ENCODE results near the gene LTBP1.

LTBP1 gene

GRCh38 chr2:33001823-33002222, 55.1 kb downstream of the LTBP1 start:
- H2AFZ ChIP-seq (ENCODE audit: low read depth, low read length) = no peak overlapping the region
- H3K18ac ChIP-seq (ENCODE audit: low read depth in 1 of 2, low read length in 2 of 2) = no peak overlapping the region
- H3K14ac ChIP-seq (ENCODE audit: low read length in 2 of 2) = no peak overlapping the region
- no peaks in the 10 kb centered on the region for H3K9me3 ChIP-seq (ENCODE audit: control insufficient read depth, low read length)
- H3K9ac ChIP-seq (ENCODE audit: low read length) = no peak overlapping the region
- no peak overlapping the region for H3K23ac ChIP-seq (ENCODE audit: low read length in 2 of 2)
- H2BK5ac ChIP-seq (ENCODE audit: low read depth, low read length, poor library complexity, severe bottlenecking) = no peak overlapping the region
- no peak overlapping the region for H2BK120ac ChIP-seq (ENCODE audit: low read depth, low read length)
- no peak overlapping the region for H2BK15ac ChIP-seq (ENCODE audit: low read depth, poor library complexity, severe bottlenecking)
- peaks cover 2% of the 10 kb centered on the region for H3K79me1 ChIP-seq (replicated peaks; ENCODE audit: low read length, poor library complexity, severe bottlenecking)
- H3K27me3 ChIP-seq (ENCODE audit: control insufficient read depth in 1 of 2, insufficient read depth in 1 of 2, low read length in 2 of 2) = peaks cover 0 to 3% of the 10 kb centered on the region in 2 experiments
- peaks cover 2% of the 10 kb centered on the region for H3K4me1 ChIP-seq (ENCODE audit: control insufficient read depth, insufficient read depth, low read depth, low read length)
- H2AK5ac ChIP-seq (ENCODE audit: low read length, severe bottlenecking) = no peak overlapping the region
- no peak overlapping the region for H3K4me2 ChIP-seq (ENCODE audit: low read length, poor library complexity, severe bottlenecking)
- WGBS = 100% methylated on average over 1 of the region's 1 CpG
- no peak overlapping the region for H4K8ac ChIP-seq (ENCODE audit: low read length)
- H2BK12ac ChIP-seq (ENCODE audit: low read length in 2 of 2) = no peak overlapping the region
- H4K91ac ChIP-seq (ENCODE audit: low read length) = no peak overlapping the region
- no peak overlapping the region for H3K27ac ChIP-seq (ENCODE audit: low read length, poor library complexity, severe bottlenecking)
- DNase-seq = no peak
- no peak overlapping the region for H3K4ac ChIP-seq (ENCODE audit: low read depth in 1 of 2, low read length in 2 of 2)
- H3K4me3 ChIP-seq (ENCODE audit: insufficient read depth in 1 of 2, low read depth in 1 of 2, low read length in 2 of 2) = no peak overlapping the region
- no peaks in the 10 kb centered on the region for H3K36me3 ChIP-seq (ENCODE audit: control insufficient read depth in 1 of 2, insufficient read depth in 2 of 2, low read depth in 1 of 2, low read length in 2 of 2)

GRCh38 chr2:33002863-33003262, 56.1 kb downstream of the LTBP1 start:
- Histone ChIP-seq H3K23ac (ENCODE audit: low read length in 2 of 2) (no peak overlapping the region), H2BK15ac (ENCODE audit: low read depth, poor library complexity, severe bottlenecking) (no peak overlapping the region), H3K14ac (ENCODE audit: low read length in 2 of 2) (no peak overlapping the region), H2AFZ (ENCODE audit: low read depth, low read length) (no peak overlapping the region), H3K18ac (ENCODE audit: low read depth in 1 of 2, low read length in 2 of 2) (no peak overlapping the region), H3K79me1 (replicated peaks; ENCODE audit: low read length, poor library complexity, severe bottlenecking) (peaks cover 2% of the 10 kb centered on the region), H3K9ac (ENCODE audit: low read length) (no peak overlapping the region), H3K27ac (ENCODE audit: low read length, poor library complexity, severe bottlenecking) (no peak overlapping the region), H3K27me3 (ENCODE audit: control insufficient read depth in 1 of 2, insufficient read depth in 1 of 2, low read length in 2 of 2) (peaks cover 0 to 3% of the 10 kb centered on the region in 2 experiments), H3K4ac (ENCODE audit: low read depth in 1 of 2, low read length in 2 of 2) (no peak overlapping the region), H4K91ac (ENCODE audit: low read length) (no peak overlapping the region), H2BK5ac (ENCODE audit: low read depth, low read length, poor library complexity, severe bottlenecking) (no peak overlapping the region), H2BK120ac (ENCODE audit: low read depth, low read length) (no peak overlapping the region), H4K8ac (ENCODE audit: low read length) (no peak overlapping the region), H2BK12ac (ENCODE audit: low read length in 2 of 2) (no peak overlapping the region), H3K4me1 (ENCODE audit: control insufficient read depth, insufficient read depth, low read depth, low read length) (peaks cover 2% of the 10 kb centered on the region), H3K36me3 (ENCODE audit: control insufficient read depth in 1 of 2, insufficient read depth in 2 of 2, low read depth in 1 of 2, low read length in 2 of 2) (no peaks in the 10 kb centered on the region), H3K9me3 (ENCODE audit: control insufficient read depth, low read length) (no peaks in the 10 kb centered on the region), H3K4me2 (ENCODE audit: low read length, poor library complexity, severe bottlenecking) (no peak overlapping the region), H2AK5ac (ENCODE audit: low read length, severe bottlenecking) (no peak overlapping the region), H3K4me3 (ENCODE audit: insufficient read depth in 1 of 2, low read depth in 1 of 2, low read length in 2 of 2) (no peak overlapping the region)
- DNase-seq = no peak
- 91% methylated on average over 11 of the region's 11 CpGs for WGBS

GRCh38 chr2:33005057-33005456, 58.3 kb downstream of the LTBP1 start:
- 100% methylated on average over 2 of the region's 2 CpGs for WGBS

GRCh38 chr2:33008716-33009115, 62.0 kb downstream of the LTBP1 start:
- no peak overlapping the region for H3K18ac ChIP-seq (ENCODE audit: low read depth in 1 of 2, low read length in 2 of 2)
- peaks cover 0 to 3% of the 10 kb centered on the region in 2 experiments for H3K27me3 ChIP-seq (ENCODE audit: control insufficient read depth in 1 of 2, insufficient read depth in 1 of 2, low read length in 2 of 2)
- H2BK12ac ChIP-seq (ENCODE audit: low read length in 2 of 2) = no peak overlapping the region
- no peaks in the 10 kb centered on the region for H3K4me1 ChIP-seq (ENCODE audit: control insufficient read depth, insufficient read depth, low read depth, low read length)
- H2BK15ac ChIP-seq (ENCODE audit: low read depth, poor library complexity, severe bottlenecking) = no peak overlapping the region
- H3K23ac ChIP-seq (ENCODE audit: low read length in 2 of 2) = no peak overlapping the region
- no peak overlapping the region for H3K4ac ChIP-seq (ENCODE audit: low read depth in 1 of 2, low read length in 2 of 2)
- no peak overlapping the region for H2AK5ac ChIP-seq (ENCODE audit: low read length, severe bottlenecking)
- WGBS = 94% methylated on average over 1 of the region's 1 CpG
- peak overlapping the region; percentile 55 for H4K8ac ChIP-seq (ENCODE audit: low read length)
- no peak overlapping the region for H3K14ac ChIP-seq (ENCODE audit: low read length in 2 of 2)
- no peak overlapping the region for H2BK120ac ChIP-seq (ENCODE audit: low read depth, low read length)
- H2BK5ac ChIP-seq (ENCODE audit: low read depth, low read length, poor library complexity, severe bottlenecking) = no peak overlapping the region
- no peak overlapping the region for H3K4me2 ChIP-seq (ENCODE audit: low read length, poor library complexity, severe bottlenecking)
- peak overlapping the region; percentile 78 for H4K91ac ChIP-seq (ENCODE audit: low read length)
- no peak overlapping the region for H3K4me3 ChIP-seq (ENCODE audit: insufficient read depth in 1 of 2, low read depth in 1 of 2, low read length in 2 of 2)
- H3K9me3 ChIP-seq (ENCODE audit: control insufficient read depth, low read length) = no peaks in the 10 kb centered on the region
- peaks cover 3% of the 10 kb centered on the region for H3K79me1 ChIP-seq (replicated peaks; ENCODE audit: low read length, poor library complexity, severe bottlenecking)
- H3K36me3 ChIP-seq (ENCODE audit: control insufficient read depth in 1 of 2, insufficient read depth in 2 of 2, low read depth in 1 of 2, low read length in 2 of 2) = no peaks in the 10 kb centered on the region
- H3K27ac ChIP-seq (ENCODE audit: low read length, poor library complexity, severe bottlenecking) = no peak overlapping the region
- H2AFZ ChIP-seq (ENCODE audit: low read depth, low read length) = no peak overlapping the region
- H3K9ac ChIP-seq (ENCODE audit: low read length) = no peak overlapping the region
- DNase-seq = no peak

More at GRCh38 chr2:33005057-33005456, 58.3 kb downstream of the LTBP1 start:
- Histone ChIP-seq H3K14ac (ENCODE audit: low read length in 2 of 2) (no peak overlapping the region), H2BK120ac (ENCODE audit: low read depth, low read length) (no peak overlapping the region), H2BK12ac (ENCODE audit: low read length in 2 of 2) (no peak overlapping the region), H3K18ac (ENCODE audit: low read depth in 1 of 2, low read length in 2 of 2) (no peak overlapping the region), H3K9ac (ENCODE audit: low read length) (no peak overlapping the region), H3K4me3 (ENCODE audit: insufficient read depth in 1 of 2, low read depth in 1 of 2, low read length in 2 of 2) (no peak overlapping the region), H3K4me2 (ENCODE audit: low read length, poor library complexity, severe bottlenecking) (no peak overlapping the region), H2BK15ac (ENCODE audit: low read depth, poor library complexity, severe bottlenecking) (no peak overlapping the region), H3K23ac (ENCODE audit: low read length in 2 of 2) (no peak overlapping the region), H4K8ac (ENCODE audit: low read length) (no peak overlapping the region), H3K27ac (ENCODE audit: low read length, poor library complexity, severe bottlenecking) (no peak overlapping the region), H3K36me3 (ENCODE audit: control insufficient read depth in 1 of 2, insufficient read depth in 2 of 2, low read depth in 1 of 2, low read length in 2 of 2) (no peaks in the 10 kb centered on the region), H3K4ac (ENCODE audit: low read depth in 1 of 2, low read length in 2 of 2) (no peak overlapping the region), H2BK5ac (ENCODE audit: low read depth, low read length, poor library complexity, severe bottlenecking) (no peak overlapping the region), H2AFZ (ENCODE audit: low read depth, low read length) (no peak overlapping the region), H2AK5ac (ENCODE audit: low read length, severe bottlenecking) (no peak overlapping the region), H3K27me3 (ENCODE audit: control insufficient read depth in 1 of 2, insufficient read depth in 1 of 2, low read length in 2 of 2) (peaks cover 0 to 3% of the 10 kb centered on the region in 2 experiments), H4K91ac (ENCODE audit: low read length) (no peak overlapping the region), H3K9me3 (ENCODE audit: control insufficient read depth, low read length) (no peaks in the 10 kb centered on the region), H3K4me1 (ENCODE audit: control insufficient read depth, insufficient read depth, low read depth, low read length) (peaks cover 2% of the 10 kb centered on the region), H3K79me1 (replicated peaks; ENCODE audit: low read length, poor library complexity, severe bottlenecking) (peaks cover 5% of the 10 kb centered on the region)
- no peak for DNase-seq
